GM23338 (cell line): ENCODE measurements around the gene RBM33.

Experiments
- CREB1 ChIP-seq: fragments of 250-450 bp; sonication (Bioruptor Pico); IDR thresholded peaks from 2 replicates; pipeline ENCODE4 v1.5.0; 2020; ENCODE audit warnings: low read depth, mild to moderate bottlenecking, moderate library complexity
- EZH2 ChIP-seq: fragments of 200-600 bp; sonication (generic); IDR thresholded peaks from one replicate; pipeline ENCODE4 v1.8.0; 2017; ENCODE audit warnings: antibody characterized with exemption, mild to moderate bottlenecking, low read depth; ENCODE audit not compliant: unreplicated experiment
- EZH2phosphoT487 ChIP-seq: fragments of 200-600 bp; sonication (generic); IDR thresholded peaks from one replicate; pipeline ENCODE4 v1.8.1; 2018; ENCODE audit warnings: antibody characterized with exemption; ENCODE audit not compliant: unreplicated experiment
- POLR2AphosphoS5 ChIP-seq: IDR thresholded peaks from 2 replicates; pipeline ENCODE4 v1.6.1; 2016; ENCODE audit warnings: antibody characterized with exemption, low read depth
- ZNF114 ChIP-seq: fragments of 250-450 bp; sonication (Bioruptor Pico); IDR thresholded peaks from 2 replicates; pipeline ENCODE4 v1.5.0; 2020; ENCODE audit warnings: mild to moderate bottlenecking, moderate library complexity
- ZNF331 ChIP-seq: fragments of 250-450 bp; sonication (Bioruptor Pico); IDR thresholded peaks from 2 replicates; pipeline ENCODE4 v1.5.0; 2020; ENCODE audit warnings: low read depth, mild to moderate bottlenecking, moderate library complexity
- TF ChIP-seq, protein P1 (sequence below), 2 experiments: fragments of 200-600 bp in 1 of 2; sonication (generic) in 1 of 2; conservative IDR thresholded peaks; 2 replicates each; pipeline versions ENCODE4 v1.5.1 to v1.6.1; 2016 to 2017; ENCODE audit warnings: antibody characterized with exemption in 2 of 2, low read depth in 2 of 2, mild to moderate bottlenecking in 2 of 2, moderate library complexity in 1 of 2
- TF ChIP-seq, protein P2 (sequence below): IDR thresholded peaks from one replicate; pipeline ENCODE4 v1.6.1; 2018; ENCODE audit warnings: antibody characterized with exemption; ENCODE audit not compliant: unreplicated experiment

DNA sequence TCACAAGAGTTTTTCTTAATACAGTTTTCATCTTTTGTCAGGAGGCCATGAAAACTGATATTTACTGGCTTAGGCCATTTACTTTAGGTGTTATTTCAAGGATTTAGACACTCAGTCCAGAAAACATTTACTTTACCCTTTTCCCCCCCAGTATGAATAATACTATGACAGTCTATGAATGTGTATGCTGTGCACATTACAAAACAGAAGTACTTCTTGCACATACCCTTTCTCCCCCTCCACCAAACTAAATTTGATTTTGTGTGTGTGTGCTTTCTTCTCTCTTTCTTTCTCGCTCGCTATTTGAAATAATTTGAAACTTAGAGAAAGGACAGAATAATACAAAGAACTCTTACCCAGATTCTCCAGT lies 41.3 kb downstream of the RBM33 start:
- TF ChIP-seq, protein P1, sequence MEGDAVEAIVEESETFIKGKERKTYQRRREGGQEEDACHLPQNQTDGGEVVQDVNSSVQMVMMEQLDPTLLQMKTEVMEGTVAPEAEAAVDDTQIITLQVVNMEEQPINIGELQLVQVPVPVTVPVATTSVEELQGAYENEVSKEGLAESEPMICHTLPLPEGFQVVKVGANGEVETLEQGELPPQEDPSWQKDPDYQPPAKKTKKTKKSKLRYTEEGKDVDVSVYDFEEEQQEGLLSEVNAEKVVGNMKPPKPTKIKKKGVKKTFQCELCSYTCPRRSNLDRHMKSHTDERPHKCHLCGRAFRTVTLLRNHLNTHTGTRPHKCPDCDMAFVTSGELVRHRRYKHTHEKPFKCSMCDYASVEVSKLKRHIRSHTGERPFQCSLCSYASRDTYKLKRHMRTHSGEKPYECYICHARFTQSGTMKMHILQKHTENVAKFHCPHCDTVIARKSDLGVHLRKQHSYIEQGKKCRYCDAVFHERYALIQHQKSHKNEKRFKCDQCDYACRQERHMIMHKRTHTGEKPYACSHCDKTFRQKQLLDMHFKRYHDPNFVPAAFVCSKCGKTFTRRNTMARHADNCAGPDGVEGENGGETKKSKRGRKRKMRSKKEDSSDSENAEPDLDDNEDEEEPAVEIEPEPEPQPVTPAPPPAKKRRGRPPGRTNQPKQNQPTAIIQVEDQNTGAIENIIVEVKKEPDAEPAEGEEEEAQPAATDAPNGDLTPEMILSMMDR (conservative IDR thresholded peaks at IDR 0.05; ENCODE audit: low read depth in 2 of 2), result no peak
- TF ChIP-seq POLR2AphosphoS5, result no peak
- TF ChIP-seq, protein P2, sequence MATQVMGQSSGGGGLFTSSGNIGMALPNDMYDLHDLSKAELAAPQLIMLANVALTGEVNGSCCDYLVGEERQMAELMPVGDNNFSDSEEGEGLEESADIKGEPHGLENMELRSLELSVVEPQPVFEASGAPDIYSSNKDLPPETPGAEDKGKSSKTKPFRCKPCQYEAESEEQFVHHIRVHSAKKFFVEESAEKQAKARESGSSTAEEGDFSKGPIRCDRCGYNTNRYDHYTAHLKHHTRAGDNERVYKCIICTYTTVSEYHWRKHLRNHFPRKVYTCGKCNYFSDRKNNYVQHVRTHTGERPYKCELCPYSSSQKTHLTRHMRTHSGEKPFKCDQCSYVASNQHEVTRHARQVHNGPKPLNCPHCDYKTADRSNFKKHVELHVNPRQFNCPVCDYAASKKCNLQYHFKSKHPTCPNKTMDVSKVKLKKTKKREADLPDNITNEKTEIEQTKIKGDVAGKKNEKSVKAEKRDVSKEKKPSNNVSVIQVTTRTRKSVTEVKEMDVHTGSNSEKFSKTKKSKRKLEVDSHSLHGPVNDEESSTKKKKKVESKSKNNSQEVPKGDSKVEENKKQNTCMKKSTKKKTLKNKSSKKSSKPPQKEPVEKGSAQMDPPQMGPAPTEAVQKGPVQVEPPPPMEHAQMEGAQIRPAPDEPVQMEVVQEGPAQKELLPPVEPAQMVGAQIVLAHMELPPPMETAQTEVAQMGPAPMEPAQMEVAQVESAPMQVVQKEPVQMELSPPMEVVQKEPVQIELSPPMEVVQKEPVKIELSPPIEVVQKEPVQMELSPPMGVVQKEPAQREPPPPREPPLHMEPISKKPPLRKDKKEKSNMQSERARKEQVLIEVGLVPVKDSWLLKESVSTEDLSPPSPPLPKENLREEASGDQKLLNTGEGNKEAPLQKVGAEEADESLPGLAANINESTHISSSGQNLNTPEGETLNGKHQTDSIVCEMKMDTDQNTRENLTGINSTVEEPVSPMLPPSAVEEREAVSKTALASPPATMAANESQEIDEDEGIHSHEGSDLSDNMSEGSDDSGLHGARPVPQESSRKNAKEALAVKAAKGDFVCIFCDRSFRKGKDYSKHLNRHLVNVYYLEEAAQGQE, result no peak
- TF ChIP-seq EZH2, result no peak
- no peak for TF ChIP-seq CREB1 (CRISPR knock-in tag)
- no peak for TF ChIP-seq ZNF331 (CRISPR knock-in tag)
- TF ChIP-seq ZNF114, result no peak
- TF ChIP-seq EZH2phosphoT487, result no peak
